Mesothelial cell of epicardium (in vitro differentiated cells): ENCODE measurements around the gene BBS4. TPM values are rescaled to one million over a fixed set of nuclear protein-coding genes. Genes with fewer than 3 reads are reported as not detected.

Experiments
- DNase-seq, 2 experiments: peaks; one replicate each; pipeline ENCODE4 v3.0.0; 2021; ENCODE audit warnings: low spot score in 2 of 2; ENCODE audit not compliant: unreplicated experiment in 2 of 2
- H3K27ac Mint-ChIP-seq: 2 replicates; pipeline ENCODE4 v1.8.0; 2021; ENCODE audit warnings: mixed read lengths
- H3K27me3 Mint-ChIP-seq: 2 replicates; pipeline ENCODE4 v1.8.0; 2021; ENCODE audit warnings: low read depth, mixed read lengths
- H3K36me3 Mint-ChIP-seq: 2 replicates; pipeline ENCODE4 v1.8.0; 2021; ENCODE audit warnings: mixed read lengths
- H3K4me1 Mint-ChIP-seq: 2 replicates; pipeline ENCODE4 v1.8.0; 2021; ENCODE audit warnings: mixed read lengths
- H3K4me3 Mint-ChIP-seq: 2 replicates; pipeline ENCODE4 v1.8.0; 2021; ENCODE audit warnings: mild to moderate bottlenecking, moderate library complexity, mixed read lengths
- H3K9me3 Mint-ChIP-seq: 2 replicates; pipeline ENCODE4 v1.8.0; 2021; ENCODE audit warnings: mixed read lengths
- CTCF ChIP-seq: fragments of 200-600 bp; sonication (generic); IDR thresholded peaks from one replicate; pipeline ENCODE4 v1.5.0; 2021; ENCODE audit warnings: antibody characterized with exemption; ENCODE audit not compliant: unreplicated experiment
- total RNA-seq: library from RNA; stranded (reverse); gene quantifications from 3 replicates; pipeline ENCODE4 v1.2.1, GENCODE V29; 2021

BBS4 gene
- total RNA-seq, 1 donor from 2014 or later = 33.5 TPM

GRCh38 chr15:72771329-72771725 is 85.3 kb downstream of the BBS4 start:
- Mint-ChIP-seq H3K27me3 (no peaks in the 10 kb centered on the region), H3K4me1 (no peaks in the 10 kb centered on the region), H3K4me3 (no peak overlapping the region), H3K9me3 (peaks cover 17% of the 10 kb centered on the region), H3K36me3 (peaks cover 53% of the 10 kb centered on the region), H3K27ac (no peak overlapping the region)
- DNase-seq = no peak
- no peak for TF ChIP-seq CTCF

GRCh38 chr15:72774696-72775383 is 88.8 kb downstream of the BBS4 start:
- no peak overlapping the region for H3K4me3 Mint-ChIP-seq
- no peaks in the 10 kb centered on the region for H3K27me3 Mint-ChIP-seq
- H3K27ac Mint-ChIP-seq = no peak overlapping the region
- TF ChIP-seq CTCF = no peak
- no peaks in the 10 kb centered on the region for H3K9me3 Mint-ChIP-seq
- H3K36me3 Mint-ChIP-seq = peaks cover 20% of the 10 kb centered on the region
- H3K4me1 Mint-ChIP-seq = no peaks in the 10 kb centered on the region
- DNase-seq = no peak

- Mint-ChIP-seq H3K4me1 (peaks cover 10% of the 10 kb centered on the region), H3K4me3 (no peak overlapping the region), H3K36me3 (no peaks in the 10 kb centered on the region), H3K9me3 (no peaks in the 10 kb centered on the region), H3K27me3 (no peaks in the 10 kb centered on the region), H3K27ac (no peak overlapping the region)
- DNase-seq = no peak
- no peak for TF ChIP-seq CTCF
These were observed 92.8 kb downstream of the BBS4 start for GRCh38 chr15:72778796-72779195.

- no peak for TF ChIP-seq CTCF
- no peaks in the 10 kb centered on the region for H3K27me3 Mint-ChIP-seq
- no peak overlapping the region for H3K27ac Mint-ChIP-seq
- H3K9me3 Mint-ChIP-seq = no peaks in the 10 kb centered on the region
- H3K4me1 Mint-ChIP-seq = peaks cover 17% of the 10 kb centered on the region
- no peak for DNase-seq
- H3K4me3 Mint-ChIP-seq = peak overlapping the region; percentile 49
- H3K36me3 Mint-ChIP-seq = no peaks in the 10 kb centered on the region
These were observed 95.6 kb downstream of the BBS4 start for GRCh38 chr15:72781631-72782030.

- peak overlapping the region; percentile 98 for H3K27ac Mint-ChIP-seq
- TF ChIP-seq CTCF = no peak
- no peak for DNase-seq
- no peaks in the 10 kb centered on the region for H3K9me3 Mint-ChIP-seq
- no peaks in the 10 kb centered on the region for H3K36me3 Mint-ChIP-seq
- H3K4me1 Mint-ChIP-seq = peaks cover 19% of the 10 kb centered on the region
- peak overlapping the region; percentile 92 for H3K4me3 Mint-ChIP-seq
- no peaks in the 10 kb centered on the region for H3K27me3 Mint-ChIP-seq
These were observed 96.4 kb downstream of the BBS4 start for GRCh38 chr15:72782274-72783003.
